WI38 (cell line): ENCODE data around the gene KRTCAP2.
A peak's percentile ranks its signal among the peaks of the same experiment; 100 is the strongest.
"Not testable (repeated sequence)": the region's sequence is repeated elsewhere in the genome, so short reads cannot be mapped to it uniquely, and the experiment has no call there.

Experiments
- H3K4me3 ChIP-seq: 2 replicates; pipeline ENCODE4 v1.5.1; 2011; ENCODE audit warnings: low read depth, mild to moderate bottlenecking, control low read depth, low read length
- CTCF ChIP-seq: IDR thresholded peaks from 2 replicates; pipeline ENCODE4 v1.5.1; 2012; ENCODE audit warnings: low read depth, mild to moderate bottlenecking, control low read depth, low read length

Gene KRTCAP2

GRCh38 chr1:155172732-155173477 lies at the start of gene KRTCAP2:
Gene KRTCAP2, minus strand, starts transcription at chr1:155173304. Its CDS starts 80 bp downstream, at chr1:155173224.
- H3K4me3 ChIP-seq = peak within 1 kb of the TSS; percentile 76
- peak; percentile 86 for TF ChIP-seq CTCF

- H3K4me3 ChIP-seq = not testable (repeated sequence)
Measured at GRCh38 chr1:155220211-155220965, 47.3 kb upstream of the KRTCAP2 start.

- no peak overlapping the region for H3K4me3 ChIP-seq
- TF ChIP-seq CTCF = no peak
Measured at GRCh38 chr1:155219592-155220031, 46.5 kb upstream of the KRTCAP2 start.

GRCh38 chr1:155218854-155219591 lies 45.9 kb upstream of the KRTCAP2 start:
- TF ChIP-seq CTCF = no peak
- H3K4me3 ChIP-seq = no peak overlapping the region

GRCh38 chr1:155214702-155215101 lies 41.6 kb upstream of the KRTCAP2 start:
- not testable (repeated sequence) for H3K4me3 ChIP-seq

- not testable (repeated sequence) for H3K4me3 ChIP-seq
Measured at GRCh38 chr1:155212051-155212440, 38.9 kb upstream of the KRTCAP2 start.

GRCh38 chr1:155211381-155212050 lies 38.4 kb upstream of the KRTCAP2 start:
- H3K4me3 ChIP-seq = not testable (repeated sequence)

GRCh38 chr1:155210314-155211104 lies 37.4 kb upstream of the KRTCAP2 start:
- no peak for TF ChIP-seq CTCF
- H3K4me3 ChIP-seq = no peak overlapping the region
